H1 (cell line): ENCODE results near the gene C12orf42. TPM values are rescaled to one million over a fixed set of nuclear protein-coding genes. Genes with fewer than 3 reads are reported as not detected.

ENCODE experiments used
- CTCF ChIA-PET: fragments of 300-600 bp; sonication (Branson Sonifier 250); formaldehyde crosslinking; loops from one replicate; lab custom pipeline; 2021; ENCODE audit not compliant: partially characterized antibody; lab: Charles Lee
- POLR2A ChIA-PET: fragments of 300-600 bp; sonication (Branson Sonifier 250); formaldehyde crosslinking; loops from one replicate; lab custom pipeline; 2021; ENCODE audit warnings: inconsistent platforms; ENCODE audit not compliant: partially characterized antibody; lab: Charles Lee
- DNase-seq, 2 experiments: peaks; one replicate each; pipeline versions ENCODE4 v3.0.0 to v3.0.0-alpha.2; 2010 to 2022; ENCODE audit warnings: low spot score in 2 of 2, low read depth in 1 of 2, mixed read lengths in 1 of 2
- FAIRE-seq: peaks from 2 replicates; lab custom pipeline; 2011; peaks lifted over from hg19 to GRCh38; lab: Jason Lieb, UNC
- H2AFZ ChIP-seq: 2 replicates; pipeline ENCODE4 v1.8.1; 2012; ENCODE audit warnings: low read length, inconsistent platforms
- H2AK5ac ChIP-seq: 2 replicates; pipeline ENCODE4 v1.6.1; 2013; ENCODE audit warnings: low read depth, low read length
- H2BK120ac ChIP-seq: replicated peaks from 2 replicates; pipeline ENCODE3; 2013; ENCODE audit warnings: low read depth, low read length, inconsistent platforms
- H2BK12ac ChIP-seq: 2 replicates; pipeline ENCODE4 v1.6.1; 2013; ENCODE audit warnings: low read depth, low read length
- H2BK15ac ChIP-seq: 2 replicates; pipeline ENCODE4 v1.6.1; 2013; ENCODE audit warnings: low read length
- H2BK20ac ChIP-seq: 2 replicates; pipeline ENCODE4 v1.6.1; 2013; ENCODE audit warnings: low read length
- H2BK5ac ChIP-seq: 2 replicates; pipeline ENCODE4 v1.6.1; 2013; ENCODE audit warnings: low read depth, low read length
- H3K14ac ChIP-seq: 2 replicates; pipeline ENCODE4 v1.6.1; 2013; ENCODE audit warnings: inconsistent platforms; ENCODE audit not compliant: insufficient read length
- H3K18ac ChIP-seq: 2 replicates; pipeline ENCODE4 v1.6.1; 2013; ENCODE audit warnings: low read length; ENCODE audit errors: extremely low read depth
- H3K23ac ChIP-seq: 2 replicates; pipeline ENCODE4 v1.6.1; 2013; ENCODE audit warnings: inconsistent platforms; ENCODE audit not compliant: insufficient read length
- H3K23me2 ChIP-seq: 2 replicates; pipeline ENCODE4 v1.6.1; 2013; ENCODE audit warnings: low read depth, low read length
- H3K27ac ChIP-seq: 2 replicates; pipeline ENCODE4 v1.6.1; 2011; ENCODE audit warnings: low read depth, low read length, inconsistent platforms
- H3K27me3 ChIP-seq, 4 experiments: replicated peaks in 1 of 4; 1 replicate in 1 of 4; 2 replicates in 3 of 4; pipeline versions ENCODE4 v1.6.1 to v1.8.1; 2011 to 2013; ENCODE audit warnings: low read length in 3 of 4, mild to moderate bottlenecking in 3 of 4, inconsistent platforms in 2 of 4, mixed read lengths in 2 of 4, moderate library complexity in 1 of 4; ENCODE audit not compliant: control insufficient read depth in 3 of 4, insufficient read depth in 3 of 4; ENCODE audit errors: extremely low read depth in 1 of 4
- H3K36me3 ChIP-seq, 4 experiments: 2 replicates each; pipeline versions ENCODE4 v1.6.1 to v1.8.1; 2011 to 2013; ENCODE audit warnings: mild to moderate bottlenecking in 4 of 4, low read length in 3 of 4, moderate library complexity in 2 of 4, control low read depth in 1 of 4, inconsistent platforms in 1 of 4; ENCODE audit not compliant: insufficient read depth in 4 of 4, control insufficient read depth in 2 of 4
- H3K4ac ChIP-seq: replicated peaks from 2 replicates; pipeline ENCODE3; 2013; ENCODE audit warnings: low read length, low read depth, mixed read lengths, inconsistent platforms; ENCODE audit not compliant: insufficient read length
- H3K4me1 ChIP-seq, 4 experiments: replicated peaks in 1 of 4; 1 replicate in 1 of 4; 2 replicates in 3 of 4; pipeline versions ENCODE4 v1.6.1 to v1.8.1; 2011 to 2013; ENCODE audit warnings: low read length in 3 of 4, inconsistent platforms in 2 of 4, mixed read lengths in 1 of 4; ENCODE audit not compliant: insufficient read depth in 4 of 4, control insufficient read depth in 3 of 4
- H3K4me2 ChIP-seq, 2 experiments: 2 replicates each; pipeline versions ENCODE4 v1.6.1 to v1.8.1; 2011 to 2013; ENCODE audit warnings: low read depth in 2 of 2, low read length in 2 of 2, control low read depth in 1 of 2, inconsistent platforms in 1 of 2, mild to moderate bottlenecking in 1 of 2; ENCODE audit not compliant: insufficient read depth in 1 of 2
- H3K4me3 ChIP-seq, 4 experiments: fragments of 200-600, 300-600 bp in 1 of 4; sonication (generic), shearing (Covaris generic), sonication (Bioruptor Twin) in 1 of 4; 2 replicates each; pipeline versions ENCODE4 v1.5.1 to v1.8.1; 2011 to 2016; ENCODE audit warnings: low read length in 4 of 4, low read depth in 3 of 4, control low read depth in 2 of 4, inconsistent platforms in 2 of 4, mild to moderate bottlenecking in 2 of 4, mixed read lengths in 1 of 4, moderate library complexity in 1 of 4; ENCODE audit not compliant: insufficient read depth in 2 of 4; ENCODE audit errors: extremely low read depth in 1 of 4
- H3K56ac ChIP-seq: replicated peaks from 2 replicates; pipeline ENCODE3; 2013; ENCODE audit warnings: low read depth, mild to moderate bottlenecking, mixed read lengths, low read length, inconsistent platforms; ENCODE audit not compliant: insufficient read length
- H3K79me1 ChIP-seq: 2 replicates; pipeline ENCODE4 v1.6.1; 2013; ENCODE audit warnings: low read depth, low read length, control low read depth
- H3K79me2 ChIP-seq, 2 experiments: 2 replicates each; pipeline versions ENCODE4 v1.6.1 to v1.8.1; 2012 to 2013; ENCODE audit warnings: low read length in 2 of 2, mild to moderate bottlenecking in 2 of 2, inconsistent platforms in 1 of 2; ENCODE audit not compliant: insufficient read depth in 2 of 2, control insufficient read depth in 1 of 2
- H3K9ac ChIP-seq, 4 experiments: replicated peaks in 1 of 4; 1 replicate in 1 of 4; 2 replicates in 3 of 4; pipeline versions ENCODE4 v1.6.1 to v1.8.1; 2011 to 2013; ENCODE audit warnings: low read depth in 3 of 4, low read length in 3 of 4, control low read depth in 2 of 4, mild to moderate bottlenecking in 2 of 4, moderate library complexity in 2 of 4, inconsistent platforms in 1 of 4; ENCODE audit errors: extremely low read depth in 1 of 4
- H3K9me3 ChIP-seq, 2 experiments: 2 replicates each; pipeline versions ENCODE4 v1.6.1 to v1.8.1; 2012 to 2013; ENCODE audit warnings: mild to moderate bottlenecking in 2 of 2, moderate library complexity in 2 of 2, control low read depth in 1 of 2, inconsistent platforms in 1 of 2, low read depth in 1 of 2, low read length in 1 of 2, mixed read lengths in 1 of 2; ENCODE audit not compliant: insufficient read depth in 2 of 2
- H4K20me1 ChIP-seq, 2 experiments: replicated peaks in 1 of 2; 2 replicates each; pipeline versions ENCODE3 to v1.8.1; 2011 to 2013; ENCODE audit warnings: inconsistent platforms in 2 of 2, low read length in 2 of 2, mild to moderate bottlenecking in 1 of 2; ENCODE audit not compliant: insufficient read depth in 2 of 2, control insufficient read depth in 1 of 2
- H4K5ac ChIP-seq: 2 replicates; pipeline ENCODE4 v1.6.1; 2013; ENCODE audit warnings: low read length, low read depth, mixed read lengths, inconsistent platforms; ENCODE audit not compliant: insufficient read length
- H4K8ac ChIP-seq: 2 replicates; pipeline ENCODE4 v1.8.0; 2013; ENCODE audit warnings: mild to moderate bottlenecking, moderate library complexity, low read length, inconsistent platforms; ENCODE audit not compliant: insufficient read depth; ENCODE audit errors: extremely low read depth
- H4K91ac ChIP-seq: replicated peaks from 2 replicates; pipeline ENCODE3; 2013; ENCODE audit warnings: low read length, mixed read lengths, inconsistent platforms; ENCODE audit not compliant: insufficient read length
- GTF2F1 ChIP-seq: IDR thresholded peaks from 2 replicates; pipeline ENCODE4 v1.6.1; 2012; ENCODE audit warnings: low read depth, low read length, improper control_type of control experiment, borderline replicate concordance
- RAD21 ChIP-seq, 2 experiments: IDR thresholded peaks in 1 of 2; conservative IDR thresholded peaks in 1 of 2; 2 replicates each; pipeline ENCODE4 v1.6.1; 2011; ENCODE audit warnings: low read depth in 2 of 2, low read length in 2 of 2, improper control_type of control experiment in 1 of 2, inconsistent platforms in 1 of 2, mild to moderate bottlenecking in 1 of 2, moderate library complexity in 1 of 2
- YY1 ChIP-seq: IDR thresholded peaks from 2 replicates; pipeline ENCODE4 v1.6.1; 2011; ENCODE audit warnings: low read depth, mild to moderate bottlenecking, low read length
- WGBS, 2 experiments: shearing (Covaris generic) in 1 of 2; methylation state at CpG; one replicate each; pipeline versions ENCODE4 v1.1.6 to v1.1.7; 2013 to 2015; ENCODE audit warnings: low lambda C conversion rate in 2 of 2, mixed read lengths in 2 of 2, inconsistent platforms in 1 of 2, low coverage in 1 of 2, missing lambda C conversion rate in 1 of 2; ENCODE audit not compliant: insufficient replicate concordance in 2 of 2, insufficient coverage in 1 of 2, insufficient read length in 1 of 2; ENCODE audit errors: extremely low coverage in 1 of 2, missing lambda C conversion rate in 1 of 2; 5-methylcytosine and 5-hydroxymethylcytosine counted together
- polyA plus RNA-seq, 7 experiments: library from polyadenylated mRNA; depleted of rRNA in 3 of 7; stranded (reverse) in 5 of 7; unstranded in 2 of 7; fragments of >200 nt in 5 of 7; fragments of 200-250 nt in 2 of 7; gene quantifications; 1 replicate in 5 of 7; 2 replicates in 1 of 7; 4 replicates in 1 of 7; pipeline versions ENCODE4 v1.2.1 to v1.2.3, GENCODE V29; 2011 to 2013; ENCODE audit warnings: missing spikeins in 2 of 7, mixed read lengths in 2 of 7
- total RNA-seq: library from RNA; stranded (reverse); fragmentation: NEBNext Ultra II Directional; extraction: Animal tissue kit (Norgen Biotek cat#: 25700); gene quantifications from 2 replicates; pipeline ENCODE4 v1.2.1, GENCODE V29; 2021
- TF ChIP-seq, protein P1 (sequence below), 3 experiments: IDR thresholded peaks; 1 replicate in 2 of 3; 2 replicates in 1 of 3; pipeline versions ENCODE4 v1.5.1 to v1.6.1; 2011; ENCODE audit warnings: low read length in 3 of 3, mild to moderate bottlenecking in 3 of 3, inconsistent platforms in 2 of 3, low read depth in 1 of 3, moderate library complexity in 1 of 3; ENCODE audit not compliant: insufficient read depth in 1 of 3; ENCODE audit errors: control extremely low read depth in 1 of 3

C12orf42 gene
- total and polyA plus RNA-seq, 2 of the 8 experiments (the other 6 are each of a cell fraction or from before 2014, with no cell fraction given) = 0.05 TPM; not detected in 1

GRCh38 chr12:103326190-103326589 lies 169.6 kb downstream of the C12orf42 start:
- no peak overlapping the region for H4K5ac ChIP-seq
- H3K14ac ChIP-seq = no peak overlapping the region
- H3K56ac ChIP-seq = no peak overlapping the region
- H3K4me2 ChIP-seq = no peak overlapping the region
- no peak overlapping the region for H3K4me3 ChIP-seq
- H2BK15ac ChIP-seq = no peak overlapping the region
- no peak overlapping the region for H2BK120ac ChIP-seq
- FAIRE-seq = no peak
- peak overlapping the region; percentile 83 for H2AFZ ChIP-seq
- no peaks in the 10 kb centered on the region for H3K9me3 ChIP-seq
- H4K91ac ChIP-seq = no peak overlapping the region
- TF ChIP-seq RAD21 (IDR thresholded peaks at IDR 0.05 in 1 of 2, conservative IDR thresholded peaks at IDR 0.05 in 1 of 2; ENCODE audit: low read depth in 2 of 2, low read length in 2 of 2) = peak; percentile 71 to 78
- TF ChIP-seq YY1 = peak; percentile 54; the same call in 1 of the 2 replicates
- TF ChIP-seq GTF2F1 = no peak
- TF ChIP-seq, protein P1, sequence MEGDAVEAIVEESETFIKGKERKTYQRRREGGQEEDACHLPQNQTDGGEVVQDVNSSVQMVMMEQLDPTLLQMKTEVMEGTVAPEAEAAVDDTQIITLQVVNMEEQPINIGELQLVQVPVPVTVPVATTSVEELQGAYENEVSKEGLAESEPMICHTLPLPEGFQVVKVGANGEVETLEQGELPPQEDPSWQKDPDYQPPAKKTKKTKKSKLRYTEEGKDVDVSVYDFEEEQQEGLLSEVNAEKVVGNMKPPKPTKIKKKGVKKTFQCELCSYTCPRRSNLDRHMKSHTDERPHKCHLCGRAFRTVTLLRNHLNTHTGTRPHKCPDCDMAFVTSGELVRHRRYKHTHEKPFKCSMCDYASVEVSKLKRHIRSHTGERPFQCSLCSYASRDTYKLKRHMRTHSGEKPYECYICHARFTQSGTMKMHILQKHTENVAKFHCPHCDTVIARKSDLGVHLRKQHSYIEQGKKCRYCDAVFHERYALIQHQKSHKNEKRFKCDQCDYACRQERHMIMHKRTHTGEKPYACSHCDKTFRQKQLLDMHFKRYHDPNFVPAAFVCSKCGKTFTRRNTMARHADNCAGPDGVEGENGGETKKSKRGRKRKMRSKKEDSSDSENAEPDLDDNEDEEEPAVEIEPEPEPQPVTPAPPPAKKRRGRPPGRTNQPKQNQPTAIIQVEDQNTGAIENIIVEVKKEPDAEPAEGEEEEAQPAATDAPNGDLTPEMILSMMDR (IDR thresholded peaks at IDR 0.05; ENCODE audit: control extremely low read depth in 1 of 3, insufficient read depth in 1 of 3, low read depth in 1 of 3, low read length in 3 of 3) = peak in 2 of 3 experiments; percentile 58 to 67; a peak in 3 of 4 replicates
- H3K27me3 ChIP-seq = no peaks in the 10 kb centered on the region
- no peak overlapping the region for H2AK5ac ChIP-seq
- 70% methylated on average over 3 of the region's 3 CpGs; no CpG with 5 or more reads in 1 of the 2 experiments for WGBS, 2 experiments
- ChIA-PET POLR2A (no interaction called here), CTCF (interaction anchor here (0.6 to 3.3 kb wide), 22 partner anchors 9 to 378 kb away, joined by 3 to 41 read pairs (median 3); no protein-coding TSS in a partner anchor)
- H2BK5ac ChIP-seq = no peak overlapping the region
- H3K79me2 ChIP-seq = no peaks in the 10 kb centered on the region
- no peak overlapping the region for H3K23ac ChIP-seq
- H3K27ac ChIP-seq = no peak overlapping the region
- H4K8ac ChIP-seq = no peak overlapping the region
- H3K36me3 ChIP-seq = no peaks in the 10 kb centered on the region
- no peaks in the 10 kb centered on the region for H3K23me2 ChIP-seq
- H3K4me1 ChIP-seq = no peaks in the 10 kb centered on the region
- H3K9ac ChIP-seq = no peak overlapping the region
- no peak overlapping the region for H2BK20ac ChIP-seq
- H4K20me1 ChIP-seq = no peaks in the 10 kb centered on the region
- H3K79me1 ChIP-seq = no peaks in the 10 kb centered on the region
- DNase-seq = no peak
- H3K18ac ChIP-seq = no peak overlapping the region
- no peak overlapping the region for H3K4ac ChIP-seq
- H2BK12ac ChIP-seq = no peak overlapping the region
